Germinal center (tissue), 1 donor: Measurements from ENCODE around the gene ASIC2.
"Not testable (repeated sequence)": the region's sequence is repeated elsewhere in the genome, so short reads cannot be mapped to it uniquely, and the experiment has no call there.

ENCODE experiments used
- DNase-seq: peaks from one replicate; pipeline ENCODE4 v3.0.0; 2012; ENCODE audit warnings: mixed read lengths, low spot score

The ASIC2 gene

GRCh38 chr17:32980230-32980629 lies 312.9 kb downstream of the ASIC2 start:
- DNase-seq: no peak

DNA sequence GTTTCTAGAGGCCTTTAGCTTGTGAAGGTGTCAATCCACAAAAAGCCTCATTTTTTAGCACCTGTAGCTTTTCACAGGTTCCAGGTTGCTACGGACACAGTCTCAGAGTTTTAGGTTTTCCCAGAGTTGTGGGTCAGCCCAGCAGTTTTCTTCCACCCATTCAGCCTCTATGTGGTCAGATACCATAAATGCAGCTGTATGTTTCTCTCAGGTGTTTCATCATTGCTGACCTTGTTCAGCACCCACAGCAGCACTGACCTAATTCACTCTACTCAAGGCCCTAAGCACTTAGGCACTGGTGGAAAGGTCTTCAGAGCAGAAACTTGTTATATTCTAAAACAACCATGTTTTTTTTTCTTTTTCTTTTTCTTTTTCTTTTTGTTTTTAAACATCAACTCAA lies 316.5 kb downstream of the ASIC2 start:
- no peak for DNase-seq

- DNase-seq: no peak
Observed at GRCh38 chr17:32976131-32976530, 317.0 kb downstream of the ASIC2 start.

DNA sequence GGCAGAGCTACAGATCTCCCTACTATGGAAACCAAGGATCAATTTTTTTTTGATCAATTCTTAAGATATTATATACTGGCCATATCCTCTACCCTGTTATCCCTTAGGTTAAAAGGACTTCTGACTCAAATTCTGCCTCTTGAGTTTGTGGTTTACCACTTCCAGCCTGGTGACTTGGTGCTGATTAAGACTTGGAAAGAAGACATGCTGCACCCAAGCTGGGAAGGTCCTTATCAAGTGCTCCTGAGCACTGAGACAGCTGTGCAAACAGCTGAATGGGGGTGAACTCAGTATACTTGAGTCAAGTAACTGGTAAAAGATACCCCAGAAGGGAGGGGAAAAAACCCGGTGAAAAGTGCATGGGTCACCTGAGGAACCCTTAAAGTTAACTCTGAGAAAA lies 321.9 kb downstream of the ASIC2 start:
- no peak for DNase-seq

- no peak for DNase-seq
Observed at GRCh38 chr17:32970281-32970680, 322.8 kb downstream of the ASIC2 start.

DNA sequence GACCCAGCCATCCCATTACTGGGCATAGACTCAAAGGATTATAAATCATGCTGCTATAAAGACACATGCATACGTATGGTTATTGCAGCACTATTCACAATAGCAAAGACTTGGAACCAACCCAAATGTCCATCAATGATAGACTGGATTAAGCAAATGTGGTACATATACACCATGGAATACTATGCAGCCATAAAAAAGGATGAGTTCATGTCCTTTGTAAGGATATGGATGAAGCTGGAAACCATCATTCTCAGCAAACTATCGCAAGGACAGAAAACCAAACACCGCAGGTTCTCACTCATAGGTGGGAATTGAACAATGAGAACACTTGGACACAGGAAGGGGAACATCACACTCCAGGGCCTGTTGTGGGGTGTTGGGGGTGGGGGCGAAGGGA lies 323.9 kb downstream of the ASIC2 start:
- DNase-seq: not testable (repeated sequence)

GRCh38 chr17:32964541-32964940 lies 328.6 kb downstream of the ASIC2 start:
- no peak for DNase-seq
